HCT116 (cell line): ENCODE measurements around the gene USP9Y.

Experiments used
- CTCF ChIP-seq, 3 experiments: fragments of 200-600 bp in 1 of 3; sonication (generic) in 1 of 3; IDR thresholded peaks in 2 of 3; conservative IDR thresholded peaks in 1 of 3; 2 replicates each; pipeline ENCODE4 v1.5.1; 2012 to 2017; ENCODE audit warnings: low read depth in 2 of 3, low read length in 2 of 3, antibody characterized with exemption in 1 of 3, borderline replicate concordance in 1 of 3, control low read depth in 1 of 3, mild to moderate bottlenecking in 1 of 3, mixed read lengths in 1 of 3, mixed run types in 1 of 3, moderate library complexity in 1 of 3; ENCODE audit not compliant: insufficient read depth in 1 of 3
- ZNF274 ChIP-seq: fragments of 200-500 bp; sonication (Bioruptor generic); IDR thresholded peaks from 2 replicates; pipeline ENCODE4 v1.6.1; 2014; ENCODE audit warnings: mild to moderate bottlenecking, low read depth, low read length, inconsistent platforms

GRCh38 chrY:12896973-12897372 is 195.9 kb downstream of the USP9Y start:
- TF ChIP-seq CTCF (IDR thresholded peaks at IDR 0.05 in 2 of 3, conservative IDR thresholded peaks at IDR 0.05 in 1 of 3; ENCODE audit: borderline replicate concordance in 1 of 3, insufficient read depth in 1 of 3, low read depth in 2 of 3, low read length in 2 of 3) = no peak
- no peak for TF ChIP-seq ZNF274
